Glutamatergic neuron (in vitro differentiated cells): ENCODE results near the gene ARHGAP45. TPM values are rescaled to one million over a fixed set of nuclear protein-coding genes. Genes with fewer than 3 reads are reported as not detected.
A peak's percentile ranks its signal among the peaks of the same experiment; 100 is the strongest.

Experiments
- DNase-seq: peaks from one replicate; pipeline ENCODE4 v3.0.0; 2022
- H3K27ac Mint-ChIP-seq: one replicate; pipeline ENCODE4 v1.8.0; 2020; ENCODE audit warnings: mild to moderate bottlenecking, mixed read lengths, inconsistent platforms; ENCODE audit not compliant: unreplicated experiment
- H3K27me3 Mint-ChIP-seq: one replicate; pipeline ENCODE4 v1.8.0; 2020; ENCODE audit warnings: mild to moderate bottlenecking, moderate library complexity, mixed read lengths, inconsistent platforms; ENCODE audit not compliant: unreplicated experiment
- H3K36me3 Mint-ChIP-seq: one replicate; pipeline ENCODE4 v1.8.0; 2020; ENCODE audit warnings: mild to moderate bottlenecking, mixed read lengths, inconsistent platforms; ENCODE audit not compliant: unreplicated experiment
- H3K4me1 Mint-ChIP-seq: one replicate; pipeline ENCODE4 v1.8.0; 2020; ENCODE audit warnings: mild to moderate bottlenecking, low read depth, mixed read lengths, inconsistent platforms; ENCODE audit not compliant: unreplicated experiment
- H3K4me3 Mint-ChIP-seq: one replicate; pipeline ENCODE4 v1.8.0; 2020; ENCODE audit warnings: mild to moderate bottlenecking, mixed read lengths, inconsistent platforms; ENCODE audit not compliant: unreplicated experiment
- H3K9me3 Mint-ChIP-seq: one replicate; pipeline ENCODE4 v1.8.0; 2020; ENCODE audit warnings: mild to moderate bottlenecking, moderate library complexity, mixed read lengths, inconsistent platforms; ENCODE audit not compliant: unreplicated experiment
- total RNA-seq: library from RNA; stranded (reverse); fragmentation: NEBNext Ultra II Directional; extraction: Animal tissue kit (Norgen Biotek cat#: 25700); gene quantifications from one replicate; pipeline ENCODE4 v1.2.1, GENCODE V29; 2021; ENCODE audit not compliant: unreplicated experiment
- TF ChIP-seq, protein P1 (sequence below): fragments of 200-600 bp; sonication (generic); IDR thresholded peaks from one replicate; pipeline ENCODE4 v1.5.0; 2021; ENCODE audit not compliant: partially characterized antibody, unreplicated experiment

Gene ARHGAP45
- total RNA-seq, 1 donor from 2014 or later = 1.7 TPM

DNA sequence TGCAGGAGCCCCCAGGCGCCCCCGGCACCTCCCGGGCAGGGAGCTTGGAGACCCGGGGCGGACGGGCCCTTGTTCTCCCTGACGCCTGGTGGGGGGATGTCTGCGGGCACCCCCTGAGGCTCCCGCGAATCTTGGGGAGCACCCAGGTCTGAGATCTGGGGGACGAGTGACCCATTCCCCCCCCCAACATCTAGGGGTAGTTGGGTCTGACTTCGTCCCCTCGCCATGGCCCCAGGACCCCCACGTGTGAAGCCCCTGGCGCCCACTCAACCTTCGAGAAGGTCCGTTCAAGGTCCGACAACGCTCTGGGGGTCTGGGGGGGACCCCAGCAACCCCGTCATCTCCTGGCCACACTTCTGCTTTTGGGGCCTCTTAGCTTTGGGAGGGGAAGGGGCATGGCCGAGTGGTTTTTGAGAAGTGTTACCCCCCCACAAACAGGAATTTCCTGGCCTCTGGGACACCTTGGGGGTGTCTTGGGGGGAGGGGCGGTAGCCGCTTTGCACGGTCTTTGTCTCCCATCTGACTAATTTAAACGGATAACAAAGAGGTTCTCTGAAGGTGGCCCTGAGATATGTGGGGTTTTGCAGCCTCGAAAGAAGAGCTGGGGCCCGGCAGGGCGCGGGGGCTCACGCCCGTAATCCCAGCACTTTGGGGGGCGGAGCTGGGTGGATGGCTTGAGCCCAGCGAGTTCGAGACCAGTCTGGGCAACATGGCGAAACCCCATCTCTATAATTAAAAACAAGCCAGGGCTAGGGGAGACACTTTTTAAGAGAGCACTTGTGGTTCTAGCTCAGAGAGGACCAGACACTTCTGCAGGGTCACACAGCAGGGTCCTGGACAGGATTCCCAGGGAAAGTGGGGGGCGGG lies 40.0 kb upstream of the ARHGAP45 start:
- Mint-ChIP-seq H3K4me3 (peak overlapping the region; percentile 83), H3K4me1 (no peaks in the 10 kb centered on the region), H3K9me3 (no peaks in the 10 kb centered on the region), H3K27me3 (peaks cover 1% of the 10 kb centered on the region), H3K27ac (no peak overlapping the region), H3K36me3 (no peaks in the 10 kb centered on the region)
- TF ChIP-seq, protein P1, sequence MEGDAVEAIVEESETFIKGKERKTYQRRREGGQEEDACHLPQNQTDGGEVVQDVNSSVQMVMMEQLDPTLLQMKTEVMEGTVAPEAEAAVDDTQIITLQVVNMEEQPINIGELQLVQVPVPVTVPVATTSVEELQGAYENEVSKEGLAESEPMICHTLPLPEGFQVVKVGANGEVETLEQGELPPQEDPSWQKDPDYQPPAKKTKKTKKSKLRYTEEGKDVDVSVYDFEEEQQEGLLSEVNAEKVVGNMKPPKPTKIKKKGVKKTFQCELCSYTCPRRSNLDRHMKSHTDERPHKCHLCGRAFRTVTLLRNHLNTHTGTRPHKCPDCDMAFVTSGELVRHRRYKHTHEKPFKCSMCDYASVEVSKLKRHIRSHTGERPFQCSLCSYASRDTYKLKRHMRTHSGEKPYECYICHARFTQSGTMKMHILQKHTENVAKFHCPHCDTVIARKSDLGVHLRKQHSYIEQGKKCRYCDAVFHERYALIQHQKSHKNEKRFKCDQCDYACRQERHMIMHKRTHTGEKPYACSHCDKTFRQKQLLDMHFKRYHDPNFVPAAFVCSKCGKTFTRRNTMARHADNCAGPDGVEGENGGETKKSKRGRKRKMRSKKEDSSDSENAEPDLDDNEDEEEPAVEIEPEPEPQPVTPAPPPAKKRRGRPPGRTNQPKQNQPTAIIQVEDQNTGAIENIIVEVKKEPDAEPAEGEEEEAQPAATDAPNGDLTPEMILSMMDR = no peak
- no peak for DNase-seq

DNA sequence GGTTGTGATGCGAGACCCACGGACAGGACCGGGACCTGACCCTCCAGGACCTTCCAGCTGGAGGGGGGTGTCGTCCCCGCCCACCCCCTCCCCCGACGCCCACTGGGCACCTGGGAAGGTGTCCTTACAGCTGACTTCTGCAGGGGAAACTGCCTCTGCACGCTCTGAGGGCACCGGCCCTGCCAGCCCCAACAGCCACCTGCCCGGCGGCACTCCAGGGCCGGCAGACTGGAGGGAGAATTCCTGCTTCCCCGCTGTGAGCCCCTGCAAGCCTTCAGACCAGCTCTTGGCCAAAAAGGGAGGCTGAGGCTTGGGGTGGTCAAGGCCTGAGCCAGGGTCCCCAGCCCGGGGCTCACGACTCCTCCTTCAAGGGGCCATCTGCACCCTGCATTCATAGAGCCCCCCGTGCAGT lies 39.3 kb upstream of the ARHGAP45 start:
- Mint-ChIP-seq H3K36me3 (no peaks in the 10 kb centered on the region), H3K4me1 (no peaks in the 10 kb centered on the region), H3K27ac (no peak overlapping the region), H3K9me3 (no peaks in the 10 kb centered on the region), H3K4me3 (peak overlapping the region; percentile 73), H3K27me3 (peaks cover 1% of the 10 kb centered on the region)
- TF ChIP-seq, protein P1 = no peak
- no peak for DNase-seq

DNA sequence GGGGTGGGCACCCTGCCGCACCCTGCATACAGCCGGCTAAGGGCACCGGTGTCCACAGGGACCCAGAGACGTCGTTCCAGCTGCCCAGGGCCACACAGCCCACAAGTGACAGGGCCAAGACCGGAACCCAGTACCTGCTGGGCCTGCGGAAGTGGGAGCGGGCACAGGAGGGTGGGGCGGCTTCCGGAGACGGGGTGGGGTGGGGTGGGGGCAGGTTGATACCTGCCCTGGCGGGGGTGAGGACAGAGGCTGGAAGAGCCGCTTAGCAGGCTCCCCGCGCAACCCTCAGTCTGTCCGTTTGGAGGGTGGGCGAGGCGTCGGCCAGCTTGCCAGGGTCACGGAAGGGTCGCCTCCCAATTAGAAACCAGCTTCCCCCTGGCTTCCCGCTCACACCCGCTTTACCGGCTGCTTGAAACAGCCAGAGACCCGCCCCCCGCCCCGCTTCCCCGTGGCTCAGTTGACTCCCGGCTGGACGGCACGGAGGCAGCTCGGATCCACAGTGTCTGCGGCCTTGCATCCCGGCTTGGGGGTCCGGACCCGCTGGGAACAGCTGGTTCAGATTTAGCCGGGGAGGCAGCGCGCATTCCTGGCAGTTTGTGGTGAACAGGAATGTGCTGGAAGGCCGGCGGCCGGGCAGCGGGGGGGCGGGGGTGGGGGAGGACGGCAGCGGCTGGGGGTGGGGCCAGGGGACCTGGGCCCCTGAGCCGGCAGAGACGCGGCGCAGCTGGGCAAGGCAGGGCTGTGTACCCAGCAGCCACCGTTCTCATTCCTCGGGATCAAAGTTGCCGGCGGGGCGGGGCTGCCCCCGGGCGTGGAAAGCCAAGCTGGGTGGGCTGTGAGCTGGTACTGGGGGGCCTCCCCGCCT lies 38.7 kb upstream of the ARHGAP45 start:
- Mint-ChIP-seq H3K27ac (no peak overlapping the region), H3K36me3 (no peaks in the 10 kb centered on the region), H3K4me3 (peak overlapping the region; percentile 73), H3K9me3 (peaks cover 2% of the 10 kb centered on the region), H3K27me3 (peaks cover 1% of the 10 kb centered on the region), H3K4me1 (no peaks in the 10 kb centered on the region)
- TF ChIP-seq, protein P1 = no peak
- DNase-seq = no peak

DNA sequence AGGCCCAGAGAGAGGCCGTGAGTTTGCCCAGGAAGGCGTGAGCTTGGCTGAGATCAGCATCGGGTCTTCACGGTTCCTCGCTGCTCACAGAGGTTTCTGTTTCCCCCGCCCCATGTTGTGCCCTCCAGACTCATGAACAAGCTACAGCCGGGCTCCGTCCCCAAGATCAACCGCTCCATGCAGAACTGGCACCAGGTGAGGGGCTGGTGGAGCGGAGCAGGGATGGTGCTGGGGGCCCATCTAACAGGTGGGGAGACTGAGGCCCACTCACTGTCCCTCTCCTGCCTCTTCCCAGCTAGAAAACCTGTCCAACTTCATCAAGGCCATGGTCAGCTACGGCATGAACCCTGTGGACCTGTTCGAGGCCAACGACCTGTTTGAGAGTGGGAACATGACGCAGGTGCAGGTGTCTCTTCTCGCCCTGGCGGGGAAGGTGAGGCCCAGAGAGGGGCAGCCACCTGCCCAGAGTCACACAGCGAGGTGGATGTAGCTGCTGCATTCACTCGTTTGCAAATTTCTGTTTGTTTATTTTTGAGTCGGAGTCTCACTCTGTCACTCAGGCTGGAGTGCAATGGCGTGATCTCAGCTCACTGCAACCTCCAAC lies 34.6 kb upstream of the ARHGAP45 start:
- no peak overlapping the region for H3K4me3 Mint-ChIP-seq
- no peaks in the 10 kb centered on the region for H3K4me1 Mint-ChIP-seq
- no peak overlapping the region for H3K27ac Mint-ChIP-seq
- H3K9me3 Mint-ChIP-seq = peaks cover 2% of the 10 kb centered on the region
- no peak for DNase-seq
- peaks cover 1% of the 10 kb centered on the region for H3K27me3 Mint-ChIP-seq
- TF ChIP-seq, protein P1 = no peak
- H3K36me3 Mint-ChIP-seq = no peaks in the 10 kb centered on the region
